HG03469 (cell line): ENCODE data around the gene PLA1A.

Source experiments
- ATAC-seq: cut with Tn5 transposase; IDR thresholded peaks from one replicate; pipeline ENCODE4 v1.9.1; 2021; ENCODE audit warnings: mild to moderate bottlenecking, moderate library complexity, moderate number of reproducible peaks; ENCODE audit not compliant: unreplicated experiment

The PLA1A gene

GRCh38 chr3:119608405-119609000, 10.8 kb downstream of the PLA1A start:
- no peak for ATAC-seq

DNA sequence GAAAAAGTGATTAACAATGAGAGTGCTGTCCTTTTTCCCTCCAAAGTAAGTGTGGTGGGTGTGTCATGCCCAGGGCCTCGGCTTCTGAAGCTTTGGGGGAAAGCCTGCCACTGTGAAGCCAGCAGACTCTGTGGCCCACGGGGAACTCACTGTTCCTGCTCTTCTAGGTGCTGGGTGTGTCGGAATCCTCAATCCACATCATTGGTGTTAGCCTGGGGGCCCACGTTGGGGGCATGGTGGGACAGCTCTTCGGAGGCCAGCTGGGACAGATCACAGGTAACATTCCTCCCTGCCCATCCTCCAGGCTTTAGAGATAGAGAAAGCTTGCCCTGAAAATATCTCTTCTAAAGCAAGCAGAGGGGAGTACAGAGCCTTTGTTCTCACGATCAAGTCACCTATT, 11.6 kb downstream of the PLA1A start:
- ATAC-seq: no peak

DNA sequence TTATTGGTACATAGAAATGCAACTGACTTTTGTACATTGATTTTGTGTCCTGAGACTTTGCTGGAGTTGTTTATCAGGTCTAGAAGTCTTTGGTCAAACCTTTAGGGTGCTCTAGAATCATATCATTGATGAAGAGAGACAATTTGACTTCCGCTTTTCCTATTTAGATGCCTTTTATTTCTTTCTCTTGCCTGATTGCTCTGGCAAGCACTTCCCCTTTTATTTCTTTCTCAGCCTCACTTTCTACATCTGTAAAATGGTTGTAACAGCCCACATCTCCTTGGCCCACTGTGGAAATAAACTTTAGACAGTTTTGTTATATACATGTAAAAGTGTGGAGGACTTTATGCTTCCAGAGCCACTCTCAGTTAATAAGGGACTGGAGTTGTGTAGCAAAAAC, 14.0 kb downstream of the PLA1A start:
- ATAC-seq: no peak

GRCh38 chr3:119613201-119613600, 15.5 kb downstream of the PLA1A start:
- ATAC-seq: no peak

DNA sequence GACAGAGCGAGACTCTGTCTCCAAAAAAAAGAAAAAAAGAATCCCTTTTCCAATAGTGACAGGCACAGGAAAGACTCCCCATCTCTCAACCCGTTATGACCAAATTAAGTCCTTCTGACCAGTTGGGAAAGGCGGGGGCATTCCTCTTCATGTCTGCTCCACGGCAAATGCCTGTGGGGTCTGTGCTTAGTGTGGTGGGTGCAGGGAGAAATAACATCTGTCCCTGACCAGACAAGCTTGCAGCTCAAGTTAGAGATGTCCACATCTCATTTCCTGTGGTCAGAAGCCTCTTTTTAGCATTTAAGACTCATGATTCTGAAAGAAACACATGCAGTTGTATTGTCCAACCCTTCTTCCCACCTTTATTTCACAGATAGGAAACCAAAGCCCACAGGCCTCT, 16.2 kb downstream of the PLA1A start:
- no peak for ATAC-seq

- ATAC-seq: no peak
Observed at GRCh38 chr3:119616056-119616455, 18.4 kb downstream of the PLA1A start.

GRCh38 chr3:119619094-119619493, 21.4 kb downstream of the PLA1A start:
- no peak for ATAC-seq

GRCh38 chr3:119620899-119621298, 23.2 kb downstream of the PLA1A start:
- ATAC-seq: no peak

DNA sequence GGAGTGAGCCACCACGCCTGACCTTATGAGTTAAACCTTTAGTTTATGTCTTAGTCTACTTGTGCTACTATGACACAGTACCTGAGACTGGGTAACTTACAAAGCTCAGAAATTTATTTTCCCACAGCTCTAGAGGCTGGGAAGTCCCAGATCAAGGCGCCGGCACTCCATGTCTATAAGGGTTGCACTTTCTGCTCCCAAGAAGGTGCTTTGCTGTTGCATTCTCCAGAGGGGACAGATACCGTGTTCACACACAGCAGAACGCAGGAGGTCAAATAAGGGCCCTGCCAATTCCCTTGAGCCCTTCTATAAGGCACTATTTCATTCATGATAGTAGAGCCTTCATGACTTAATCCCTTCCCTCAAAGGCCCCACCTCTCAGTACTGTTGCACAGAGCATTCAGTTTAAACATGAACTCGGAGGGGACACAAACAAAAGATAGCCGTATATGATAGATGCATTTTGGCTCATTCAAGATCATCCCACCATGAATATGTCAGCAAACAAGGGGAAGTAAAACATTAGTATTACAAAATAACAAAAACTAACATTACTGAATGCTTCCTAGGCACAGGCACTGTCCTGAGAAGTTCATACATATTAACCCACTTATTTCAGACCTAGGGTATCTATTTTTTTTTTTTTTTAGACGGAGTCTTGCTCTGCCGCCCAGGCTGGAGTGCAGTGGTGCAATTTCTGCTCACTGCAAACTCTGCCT, 26.5 kb downstream of the PLA1A start:
- no peak for ATAC-seq

DNA sequence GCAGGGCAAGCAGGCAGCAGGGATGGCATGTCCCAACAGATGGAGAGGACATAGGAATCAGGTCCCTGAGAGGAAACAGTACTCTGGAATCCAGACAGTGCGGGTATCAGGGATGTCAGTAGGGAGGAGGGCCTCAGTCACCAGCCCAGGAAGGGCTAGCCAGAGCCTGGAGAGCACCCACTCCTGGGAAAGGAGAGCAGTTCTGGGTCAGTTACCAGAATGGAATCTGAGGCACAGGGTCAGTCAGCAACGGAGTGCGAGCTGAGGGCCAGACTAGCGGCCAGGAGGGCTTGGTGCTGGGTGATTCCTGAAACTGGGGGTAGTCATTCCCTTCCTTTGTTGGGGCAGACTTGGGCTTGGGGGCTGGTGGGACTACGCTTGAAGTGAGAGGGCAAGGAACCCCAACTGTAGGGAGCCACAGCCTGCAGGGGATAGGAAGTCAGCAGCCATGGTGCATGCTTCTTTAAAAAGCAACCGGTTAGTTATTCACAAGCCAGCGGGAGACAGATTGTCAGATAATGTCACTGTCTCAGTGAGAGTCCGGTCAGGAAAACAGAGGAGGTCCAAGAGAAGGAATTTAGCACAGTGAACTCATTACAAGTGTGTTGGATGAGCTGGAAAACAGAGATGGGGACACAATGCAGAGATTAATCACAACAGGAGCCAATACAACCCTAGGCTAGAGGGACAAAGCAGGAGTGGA, 27.9 kb downstream of the PLA1A start:
- no peak for ATAC-seq

DNA sequence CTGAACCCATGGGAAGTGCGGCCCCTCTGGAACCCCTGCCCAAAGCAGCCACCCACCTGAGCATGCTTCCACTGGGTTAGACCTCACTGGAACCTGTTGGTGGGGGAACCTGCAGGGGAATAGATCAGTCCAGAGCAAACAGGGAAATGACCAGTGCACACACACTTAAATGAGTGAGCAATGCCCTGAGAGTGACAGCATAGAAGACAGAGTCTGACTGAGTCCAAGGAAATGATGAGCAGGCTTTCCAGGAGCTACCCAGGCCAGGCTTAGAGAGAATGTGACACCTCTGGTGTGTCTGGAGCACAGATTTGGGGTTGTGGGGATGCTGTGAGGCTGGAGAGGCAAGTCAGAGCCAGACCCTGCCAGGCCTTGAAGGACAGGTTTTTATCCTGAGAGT, 28.5 kb downstream of the PLA1A start:
- ATAC-seq: no peak

DNA sequence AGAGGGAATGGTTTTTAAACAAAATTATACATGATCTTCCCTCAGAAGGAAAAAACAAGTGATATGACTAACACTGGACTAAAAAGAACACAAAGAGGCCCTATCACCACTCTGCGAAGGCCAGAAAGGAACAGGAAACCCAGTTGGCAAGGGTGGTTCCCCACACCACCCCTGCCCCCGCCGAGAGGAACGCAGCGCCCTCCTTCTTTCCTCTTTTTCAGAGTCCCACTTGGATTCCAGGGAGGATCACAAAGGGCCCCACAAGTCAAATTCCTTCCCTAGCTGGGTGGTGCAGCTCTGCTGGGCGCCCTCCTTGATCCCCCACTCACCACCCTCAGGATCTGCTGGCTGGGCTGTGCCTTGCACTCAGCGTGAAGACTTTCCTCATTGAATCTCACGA, 29.8 kb downstream of the PLA1A start:
- no peak for ATAC-seq

DNA sequence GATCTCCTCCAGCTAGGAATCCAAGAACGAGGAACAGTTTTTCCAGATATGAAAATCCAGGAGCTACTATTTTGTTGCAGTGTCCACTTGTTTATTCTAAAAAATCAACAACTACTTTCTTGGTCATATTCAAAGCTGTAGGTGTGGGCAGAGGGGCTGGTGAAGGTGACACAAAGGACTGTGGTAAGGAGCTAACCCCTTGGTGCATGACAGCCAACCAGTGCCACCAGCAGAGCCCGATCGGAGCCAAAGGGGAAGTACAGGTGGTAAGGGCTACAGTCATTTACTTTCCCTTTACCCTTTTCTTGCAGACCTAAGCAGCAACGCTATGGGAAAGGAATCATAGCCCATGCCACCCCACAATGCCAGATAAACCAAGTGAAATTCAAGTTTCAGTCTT, 30.7 kb downstream of the PLA1A start:
- peak; percentile 41 for ATAC-seq

GRCh38 chr3:119628816-119629445, 31.2 kb downstream of the PLA1A start:
- ATAC-seq: peak; percentile 18

- ATAC-seq: no peak
Observed at GRCh38 chr3:119630128-119630879, 32.6 kb downstream of the PLA1A start.

DNA sequence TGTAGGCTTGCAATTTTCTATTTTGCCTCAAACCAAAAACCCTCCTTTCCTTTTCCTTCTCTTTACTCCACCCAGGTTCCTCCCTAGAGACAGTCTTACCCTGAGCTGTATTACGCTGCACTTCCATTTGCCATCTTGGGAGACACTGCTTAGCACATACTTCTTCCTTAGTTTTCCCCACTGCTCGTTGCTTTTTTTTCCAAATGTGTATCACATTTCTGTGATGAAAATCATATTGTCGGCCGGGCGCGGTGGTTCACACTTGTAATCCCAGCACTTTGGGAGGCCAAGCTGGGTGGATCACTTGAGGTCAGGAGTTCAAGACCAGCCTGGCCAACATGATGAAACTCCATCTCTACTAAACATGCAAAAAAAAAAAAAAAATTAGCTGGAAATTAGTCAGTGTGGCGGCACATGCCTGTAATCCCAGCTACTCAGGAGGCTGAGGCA, 33.2 kb downstream of the PLA1A start:
- ATAC-seq: no peak

- ATAC-seq: no peak
Observed at GRCh38 chr3:119631516-119631915, 33.8 kb downstream of the PLA1A start.

- ATAC-seq: no peak
Observed at GRCh38 chr3:119632216-119632615, 34.5 kb downstream of the PLA1A start.

- no peak for ATAC-seq
Observed at GRCh38 chr3:119632829-119633228, 35.1 kb downstream of the PLA1A start.

- no peak for ATAC-seq
Observed at GRCh38 chr3:119635719-119636118, 38.0 kb downstream of the PLA1A start.

DNA sequence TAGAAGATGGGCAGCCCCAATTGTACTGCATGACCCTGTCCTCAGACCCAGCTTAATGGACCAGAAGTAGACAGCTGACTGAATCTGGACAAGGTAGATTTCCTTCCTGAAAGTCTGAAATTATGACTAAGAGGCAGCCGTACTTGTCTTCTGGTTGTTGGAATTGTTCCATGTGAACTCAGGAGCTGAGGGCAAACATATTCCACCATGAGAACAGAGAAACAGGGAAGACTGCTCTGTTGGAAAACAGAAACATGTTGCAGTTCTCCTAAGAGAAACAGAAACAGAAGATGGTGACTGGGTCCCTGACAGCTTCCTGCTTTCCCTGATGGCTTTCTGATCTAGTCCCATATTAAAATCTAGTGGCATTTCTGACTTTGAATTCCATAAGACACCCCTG, 38.6 kb downstream of the PLA1A start:
- ATAC-seq: no peak
